ENCODE data around the gene BMPR1A. TPM values are rescaled to one million over a fixed set of nuclear protein-coding genes. Genes with fewer than 3 reads are reported as not detected.
"Not testable (repeated sequence)": the region's sequence is repeated elsewhere in the genome, so short reads cannot be mapped to it uniquely, and the experiment has no call there.

BMPR1A gene
- total RNA-seq, 2 experiments from 2014 or later = 8.9 to 11.7 TPM

GRCh38 chr10:86946213-86947155, 190.1 kb downstream of the BMPR1A start:
- Mint-ChIP-seq H3K9me3 (peaks cover 2% of the 10 kb centered on the region), H3K27me3 (peaks cover 3% of the 10 kb centered on the region), H3K4me3 (no peak overlapping the region), H3K4me1 (peaks cover 17% of the 10 kb centered on the region), H3K36me3 (ENCODE audit: low read depth) (peaks cover 2% of the 10 kb centered on the region), H3K27ac (no peak overlapping the region)
- ChIA-PET POLR2A (no interaction called here), CTCF (interaction anchor here (0.9 to 1.7 kb wide), 5 partner anchors 9 to 20 kb away, joined by 3 to 5 read pairs (median 4); partner anchors contain the start of gene MMRN2)
- DNase-seq = no peak

GRCh38 chr10:86947806-86948205, 191.4 kb downstream of the BMPR1A start:
- H3K36me3 Mint-ChIP-seq (ENCODE audit: low read depth); H3K27me3 Mint-ChIP-seq; POLR2A ChIA-PET; DNase-seq; H3K4me3 Mint-ChIP-seq: not testable (repeated sequence)
- Mint-ChIP-seq H3K4me1 (peaks cover 17% of the 10 kb centered on the region), H3K27ac (peak overlapping the region; percentile 47), H3K9me3 (peaks cover 14% of the 10 kb centered on the region)
- CTCF ChIA-PET = interaction anchor here (1.1 to 1.5 kb wide), 2 partner anchors 12 to 254 kb away, joined by 3 to 4 read pairs; no protein-coding TSS in a partner anchor

GRCh38 chr10:86950349-86950748, 193.9 kb downstream of the BMPR1A start:
- DNase-seq = peak; percentile 22
- H3K9me3 Mint-ChIP-seq = peaks cover 22% of the 10 kb centered on the region
- ChIA-PET POLR2A (no interaction called here), CTCF (interaction anchor here (1.5 kb wide), 1 partner anchor 10 kb away, joined by 4 read pairs; no protein-coding TSS in a partner anchor)
- peak overlapping the region; percentile 96 for H3K27ac Mint-ChIP-seq
- peaks cover 10% of the 10 kb centered on the region for H3K4me1 Mint-ChIP-seq
- peak overlapping the region; percentile 8 for H3K4me3 Mint-ChIP-seq
- peaks cover 3% of the 10 kb centered on the region for H3K27me3 Mint-ChIP-seq
- H3K36me3 Mint-ChIP-seq (ENCODE audit: low read depth) = peaks cover 9% of the 10 kb centered on the region

- Mint-ChIP-seq H3K4me1 (peaks cover 9% of the 10 kb centered on the region), H3K27me3 (peaks cover 3% of the 10 kb centered on the region), H3K27ac (peak overlapping the region; percentile 96), H3K4me3 (no peak overlapping the region), H3K9me3 (peaks cover 22% of the 10 kb centered on the region), H3K36me3 (ENCODE audit: low read depth) (peaks cover 9% of the 10 kb centered on the region)
- CTCF ChIA-PET = interaction anchor here (0.7 to 1.4 kb wide), 2 partner anchors 13 kb away, joined by 5 read pairs; no protein-coding TSS in a partner anchor
- POLR2A ChIA-PET = no interaction called here
- no peak for DNase-seq
Observed at GRCh38 chr10:86951184-86951761, 194.9 kb downstream of the BMPR1A start.

GRCh38 chr10:86952106-86952505, 195.7 kb downstream of the BMPR1A start:
- Mint-ChIP-seq H3K27ac (peak overlapping the region; percentile 57), H3K4me3 (no peak overlapping the region), H3K27me3 (peaks cover 3% of the 10 kb centered on the region), H3K36me3 (ENCODE audit: low read depth) (peaks cover 9% of the 10 kb centered on the region), H3K9me3 (peaks cover 22% of the 10 kb centered on the region), H3K4me1 (peaks cover 9% of the 10 kb centered on the region)
- no peak for DNase-seq
- ChIA-PET POLR2A (no interaction called here), CTCF (interaction anchor here (1.4 kb wide), 1 partner anchor 12 kb away, joined by 5 read pairs; no protein-coding TSS in a partner anchor)

GRCh38 chr10:86952697-86953096, 196.3 kb downstream of the BMPR1A start:
- H3K27ac Mint-ChIP-seq; DNase-seq; H3K36me3 Mint-ChIP-seq (ENCODE audit: low read depth); H3K27me3 Mint-ChIP-seq; POLR2A ChIA-PET; H3K4me1 Mint-ChIP-seq; H3K4me3 Mint-ChIP-seq: not testable (repeated sequence)
- peaks cover 22% of the 10 kb centered on the region for H3K9me3 Mint-ChIP-seq
- CTCF ChIA-PET = interaction anchor here (1.0 to 1.4 kb wide), 2 partner anchors 12 to 17 kb away, joined by 3 to 5 read pairs; no protein-coding TSS in a partner anchor

- no peak overlapping the region for H3K27ac Mint-ChIP-seq
- DNase-seq = no peak
- POLR2A ChIA-PET = no interaction called here
- CTCF ChIA-PET = interaction anchor here (0.5 to 4.3 kb wide), 5 partner anchors 9 to 25 kb away, joined by 3 to 23 read pairs (median 3); partner anchors contain the start of gene ADIRF
- H3K36me3 Mint-ChIP-seq (ENCODE audit: low read depth) = peaks cover 9% of the 10 kb centered on the region
- H3K9me3 Mint-ChIP-seq = peaks cover 22% of the 10 kb centered on the region
- H3K4me3 Mint-ChIP-seq = no peak overlapping the region
- no peaks in the 10 kb centered on the region for H3K27me3 Mint-ChIP-seq
- peaks cover 6% of the 10 kb centered on the region for H3K4me1 Mint-ChIP-seq
Observed at GRCh38 chr10:86953747-86954680, 197.6 kb downstream of the BMPR1A start.

- DNase-seq = no peak
- peaks cover 22% of the 10 kb centered on the region for H3K9me3 Mint-ChIP-seq
- CTCF ChIA-PET = interaction anchor here (0.6 to 4.3 kb wide), 4 partner anchors 8 to 25 kb away, joined by 3 to 23 read pairs (median 3); partner anchors contain the start of gene ADIRF
- H3K36me3 Mint-ChIP-seq (ENCODE audit: low read depth) = peaks cover 9% of the 10 kb centered on the region
- H3K4me1 Mint-ChIP-seq = peaks cover 6% of the 10 kb centered on the region
- no peaks in the 10 kb centered on the region for H3K27me3 Mint-ChIP-seq
- no peak overlapping the region for H3K4me3 Mint-ChIP-seq
- POLR2A ChIA-PET = no interaction called here
- H3K27ac Mint-ChIP-seq = no peak overlapping the region
Observed at GRCh38 chr10:86954681-86955500, 198.5 kb downstream of the BMPR1A start.

GRCh38 chr10:86955501-86956194, 199.2 kb downstream of the BMPR1A start:
- H3K4me1 Mint-ChIP-seq = peaks cover 3% of the 10 kb centered on the region
- H3K27me3 Mint-ChIP-seq = no peaks in the 10 kb centered on the region
- H3K9me3 Mint-ChIP-seq = peaks cover 19% of the 10 kb centered on the region
- ChIA-PET CTCF (interaction anchor here (0.9 to 4.3 kb wide), 3 partner anchors 11 to 15 kb away, joined by 3 to 23 read pairs (median 5); partner anchors contain the start of gene ADIRF), POLR2A (no interaction called here)
- no peak overlapping the region for H3K4me3 Mint-ChIP-seq
- H3K36me3 Mint-ChIP-seq (ENCODE audit: low read depth) = peaks cover 7% of the 10 kb centered on the region
- DNase-seq = no peak
- no peak overlapping the region for H3K27ac Mint-ChIP-seq

GRCh38 chr10:86956195-86956847, 199.9 kb downstream of the BMPR1A start:
- CTCF ChIA-PET = interaction anchor here (0.9 to 4.3 kb wide), 5 partner anchors 10 to 18 kb away, joined by 3 to 23 read pairs (median 4); partner anchors contain the start of gene ADIRF
- POLR2A ChIA-PET = no interaction called here
- peaks cover 3% of the 10 kb centered on the region for H3K4me1 Mint-ChIP-seq
- no peak overlapping the region for H3K27ac Mint-ChIP-seq
- peaks cover 19% of the 10 kb centered on the region for H3K9me3 Mint-ChIP-seq
- H3K36me3 Mint-ChIP-seq (ENCODE audit: low read depth) = peaks cover 7% of the 10 kb centered on the region
- H3K4me3 Mint-ChIP-seq = no peak overlapping the region
- no peak for DNase-seq
- no peaks in the 10 kb centered on the region for H3K27me3 Mint-ChIP-seq
